Colonic mucosa (tissue), 4 donors: ENCODE data around the gene MYMK. TPM values are rescaled to one million over a fixed set of nuclear protein-coding genes. Genes with fewer than 3 reads are reported as not detected.

Source experiments
- DNase-seq: peaks from one replicate; pipeline ENCODE4 v3.0.0-alpha.2; 2020
- H3K27ac ChIP-seq: fragments of 200-600 bp; one replicate; pipeline ENCODE4 v1.8.0; 2021
- H3K27me3 ChIP-seq: fragments of 200-600 bp; one replicate; pipeline ENCODE4 v1.8.0; 2021
- H3K36me3 ChIP-seq: fragments of 200-600 bp; one replicate; pipeline ENCODE4 v1.8.0; 2021
- H3K4me1 ChIP-seq: fragments of 200-600 bp; one replicate; pipeline ENCODE4 v1.8.0; 2021; ENCODE audit warnings: mild to moderate bottlenecking
- H3K4me3 ChIP-seq: fragments of 200-600 bp; one replicate; pipeline ENCODE4 v1.8.0; 2021
- H3K9ac ChIP-seq, 2 donors: one replicate each; pipeline ENCODE4 v1.7.0; 2013; ENCODE audit warnings: control low read depth in 2 of 2, low read depth in 2 of 2, low read length in 2 of 2
- H3K9me3 ChIP-seq: fragments of 200-600 bp; one replicate; pipeline ENCODE4 v1.8.0; 2021
- CTCF ChIP-seq: fragments of 200-600 bp; IDR thresholded peaks from one replicate; pipeline ENCODE4 v1.8.0; 2022; ENCODE audit warnings: antibody characterized with exemption, mild to moderate bottlenecking
- intact Hi-C: fragments of 100-400 bp; cut with DNase I; formaldehyde crosslinking; loops from one replicate; pipeline ENCODE4 v1.14.1; 2022
- total RNA-seq, 2 donors: library from RNA; stranded (reverse); fragmentation: NEBNext Ultra II Directional in 1 of 2; extraction: Animal tissue kit (Norgen Biotek cat#: 25700) in 1 of 2; gene quantifications; one replicate each; pipeline ENCODE4 v1.2.1, GENCODE V29; 2021
- donor health status: healthy.
- donor health status: DM: no; HTN: no; CAD: no.
- donor health status: DM: no; HTN: no; CAD: no.

Gene MYMK
- total RNA-seq, 2 donors from 2014 or later: not detected

- no peak overlapping the region for H3K27ac ChIP-seq
- H3K9me3 ChIP-seq: no peaks in the 10 kb centered on the region
- no peaks in the 10 kb centered on the region for H3K36me3 ChIP-seq
- H3K4me3 ChIP-seq: no peak overlapping the region
- H3K9ac ChIP-seq: no peak overlapping the region
- intact Hi-C loops: no loop called here
- H3K4me1 ChIP-seq: no peaks in the 10 kb centered on the region
- no peaks in the 10 kb centered on the region for H3K27me3 ChIP-seq
- no peak for DNase-seq
- TF ChIP-seq CTCF: no peak
These were observed 17.2 kb upstream of the MYMK start for GRCh38 chr9:133542002-133542401.

- H3K9ac ChIP-seq: no peak overlapping the region
- no peak for DNase-seq
- no peaks in the 10 kb centered on the region for H3K9me3 ChIP-seq
- intact Hi-C loops: no loop called here
- no peak overlapping the region for H3K4me3 ChIP-seq
- H3K27ac ChIP-seq: no peak overlapping the region
- TF ChIP-seq CTCF: no peak
- H3K36me3 ChIP-seq: no peaks in the 10 kb centered on the region
- H3K27me3 ChIP-seq: no peaks in the 10 kb centered on the region
- no peaks in the 10 kb centered on the region for H3K4me1 ChIP-seq
These were observed 15.9 kb upstream of the MYMK start for GRCh38 chr9:133540698-133541025.

- TF ChIP-seq CTCF: no peak
- Histone ChIP-seq H3K36me3 (no peaks in the 10 kb centered on the region), H3K27ac (no peak overlapping the region), H3K9ac (peak overlapping the region in 1 of 2 donors; percentile 51), H3K4me1 (no peaks in the 10 kb centered on the region), H3K9me3 (no peaks in the 10 kb centered on the region), H3K4me3 (no peak overlapping the region), H3K27me3 (peaks cover 3% of the 10 kb centered on the region)
- intact Hi-C loops: no loop called here
- DNase-seq: no peak
These were observed 15.4 kb upstream of the MYMK start for GRCh38 chr9:133539991-133540697.

GRCh38 chr9:133538851-133539833 lies 14.4 kb upstream of the MYMK start:
- Histone ChIP-seq H3K4me3 (peak overlapping the region; percentile 28), H3K27ac (no peak overlapping the region), H3K4me1 (peaks cover 7% of the 10 kb centered on the region), H3K36me3 (no peaks in the 10 kb centered on the region), H3K9ac (peak overlapping the region in 1 of 2 donors; percentile 51), H3K27me3 (peaks cover 13% of the 10 kb centered on the region), H3K9me3 (no peaks in the 10 kb centered on the region)
- no peak for TF ChIP-seq CTCF
- intact Hi-C loops: no loop called here
- peak; percentile 68 for DNase-seq

GRCh38 chr9:133538176-133538575 lies 13.4 kb upstream of the MYMK start:
- Histone ChIP-seq H3K36me3 (no peaks in the 10 kb centered on the region), H3K9me3 (no peaks in the 10 kb centered on the region), H3K4me3 (no peak overlapping the region), H3K4me1 (peaks cover 12% of the 10 kb centered on the region), H3K27me3 (peaks cover 19% of the 10 kb centered on the region), H3K9ac (no peak overlapping the region), H3K27ac (no peak overlapping the region)
- no peak for DNase-seq
- intact Hi-C loops: no loop called here
- TF ChIP-seq CTCF: no peak
